DMS114 treated with DMSO at 0.1 percent for 48 hours (cell line): Measurements from ENCODE around the gene STAG1.
"Not testable (repeated sequence)": the region's sequence is repeated elsewhere in the genome, so short reads cannot be mapped to it uniquely, and the experiment has no call there.

Experiments
- DNase-seq: peaks from one replicate; lab custom pipeline; 2025; ENCODE audit not compliant: unreplicated experiment; lab: John Stamatoyannopoulos, UW

Gene STAG1

DNA sequence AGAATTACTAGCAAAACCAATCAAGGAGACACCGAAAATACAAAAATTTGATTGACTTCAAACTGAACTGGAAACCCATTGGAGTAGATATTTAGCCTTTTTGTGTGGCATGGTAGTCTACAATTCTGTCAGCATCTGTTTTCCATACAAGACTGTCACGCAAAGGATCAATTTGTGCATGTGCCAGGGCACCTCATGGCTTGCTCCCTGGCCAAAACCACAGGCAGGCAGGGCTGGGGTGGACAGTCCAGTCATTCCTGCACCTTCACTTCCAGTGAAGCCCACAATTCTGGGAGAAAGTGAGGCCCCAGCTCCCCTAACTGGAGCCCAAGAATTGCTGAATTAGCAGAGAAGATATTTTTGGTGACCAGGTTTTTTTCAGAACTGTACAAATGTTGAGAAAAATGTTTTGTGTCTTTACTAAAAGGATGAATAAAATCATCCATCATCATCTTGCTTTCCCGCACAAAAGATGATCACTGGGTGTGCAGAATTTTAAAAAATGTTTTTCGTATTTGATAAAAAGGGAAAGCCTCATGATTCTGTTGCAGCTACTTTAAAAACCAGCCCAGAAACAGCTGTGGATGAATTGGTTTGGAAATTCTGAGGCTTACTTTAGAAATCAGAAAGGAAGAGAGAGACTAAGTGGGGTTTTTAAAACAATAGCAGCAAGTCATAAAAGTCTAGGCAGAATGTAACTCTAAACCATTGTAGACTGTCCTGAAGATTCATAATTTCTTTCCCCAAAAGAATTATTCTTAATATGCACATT is 415.7 kb downstream of the STAG1 start:
- DNase-seq = no peak

- DNase-seq = not testable (repeated sequence)
Measured at GRCh38 chr3:136334726-136335125, 417.5 kb downstream of the STAG1 start.

- no peak for DNase-seq
Measured at GRCh38 chr3:136334209-136334608, 418.0 kb downstream of the STAG1 start.

DNA sequence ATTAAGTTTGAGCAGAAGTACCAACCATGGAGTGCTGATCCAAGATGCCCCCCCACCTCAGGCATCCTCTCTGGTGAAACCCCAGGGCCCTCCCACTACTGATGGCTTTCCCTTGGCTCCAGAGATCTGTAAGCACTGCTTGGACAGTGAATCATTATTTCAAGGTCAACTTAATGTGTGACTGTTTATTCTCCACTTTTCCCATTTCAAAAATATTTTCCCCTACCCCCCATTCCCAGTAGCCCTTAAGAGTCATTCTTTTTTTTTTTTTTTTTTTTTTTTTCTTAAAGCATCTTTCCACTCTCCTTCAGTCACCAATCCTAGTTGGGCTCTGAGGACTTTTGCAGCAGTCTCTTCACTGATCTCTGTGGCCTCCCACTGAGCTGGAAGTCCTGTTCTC is 419.4 kb downstream of the STAG1 start:
- DNase-seq = no peak

GRCh38 chr3:136332302-136332701 is 419.9 kb downstream of the STAG1 start:
- DNase-seq = no peak

DNA sequence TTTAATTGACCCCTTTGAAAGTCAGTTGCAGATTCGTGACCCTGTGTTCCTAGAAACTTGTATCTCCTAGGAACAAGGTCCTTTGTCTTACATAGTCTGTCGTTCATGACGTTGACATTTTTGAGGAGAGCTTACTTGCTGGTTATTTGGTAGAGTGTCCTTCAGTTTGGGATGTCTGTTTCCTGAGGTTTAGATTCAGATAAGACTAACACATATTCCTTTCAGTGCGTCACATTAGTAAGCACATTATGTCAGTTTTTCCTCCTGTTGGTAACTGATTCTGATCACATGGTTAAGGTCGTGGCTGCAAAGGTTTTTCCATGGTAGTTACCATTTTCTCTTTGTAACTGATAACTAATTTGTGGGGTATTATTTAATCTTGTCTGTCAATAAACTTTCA is 421.3 kb downstream of the STAG1 start:
- no peak for DNase-seq

DNA sequence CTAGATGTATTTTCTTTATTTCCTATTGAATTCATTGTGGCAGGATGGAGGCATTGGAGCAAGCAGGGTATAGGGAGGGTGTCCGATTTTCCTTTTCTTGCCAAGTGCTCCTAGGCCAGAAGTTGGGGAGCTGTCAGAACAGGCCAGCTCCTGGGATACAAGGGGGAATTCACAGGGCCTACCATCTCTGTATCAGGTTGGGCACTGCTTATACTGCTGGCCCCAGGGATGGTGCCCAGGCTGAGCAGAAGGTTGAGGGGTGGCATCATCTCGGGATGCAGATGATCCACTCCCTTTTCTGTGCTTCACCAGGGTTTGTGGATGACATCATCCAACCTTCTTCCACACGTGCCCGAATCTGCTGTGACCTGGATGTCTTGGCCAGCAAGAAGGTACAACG is 422.6 kb downstream of the STAG1 start:
- no peak for DNase-seq

DNA sequence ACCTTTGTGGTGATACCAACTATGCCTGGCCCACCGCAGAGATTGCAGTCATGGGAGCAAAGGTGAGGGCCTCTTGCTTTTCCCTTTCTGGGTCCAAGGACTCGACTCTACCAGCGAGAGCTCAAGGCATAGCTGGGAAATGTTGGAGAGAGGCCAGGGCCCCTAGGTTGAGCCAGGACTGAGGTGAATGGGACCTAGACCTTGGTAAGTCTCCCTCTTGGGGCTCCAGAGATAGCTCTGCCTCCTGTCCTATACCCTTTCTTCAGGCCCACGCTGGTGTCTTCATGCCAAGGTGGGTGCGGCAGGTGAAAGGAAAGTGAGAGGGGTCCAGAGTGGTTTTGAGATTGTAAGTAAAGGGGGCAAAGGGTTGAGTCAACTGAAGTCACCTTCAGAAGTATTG is 424.5 kb downstream of the STAG1 start:
- DNase-seq = no peak

DNA sequence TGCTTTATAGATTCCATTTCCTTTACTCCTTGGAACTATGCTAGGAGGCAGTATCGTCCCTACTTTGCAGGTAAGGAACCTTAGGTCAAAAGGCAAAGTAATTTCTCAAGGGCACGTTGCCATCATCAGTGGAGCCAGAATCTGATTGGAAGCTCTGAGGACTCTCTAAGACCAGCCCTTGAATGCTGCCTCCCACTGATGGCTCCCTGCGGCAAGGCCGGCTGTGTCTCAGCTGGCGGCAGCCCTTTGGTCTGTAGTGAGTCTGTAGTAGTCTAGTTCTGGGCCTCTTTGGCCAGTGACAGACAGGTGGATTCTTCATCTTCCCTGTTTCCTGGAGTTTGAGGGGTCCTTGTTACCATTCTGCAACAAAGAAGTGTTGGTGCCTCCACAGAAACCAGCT is 425.9 kb downstream of the STAG1 start:
- no peak for DNase-seq

GRCh38 chr3:136311968-136312367 is 440.2 kb downstream of the STAG1 start:
- no peak for DNase-seq

GRCh38 chr3:136311261-136311660 is 440.9 kb downstream of the STAG1 start:
- no peak for DNase-seq

DNA sequence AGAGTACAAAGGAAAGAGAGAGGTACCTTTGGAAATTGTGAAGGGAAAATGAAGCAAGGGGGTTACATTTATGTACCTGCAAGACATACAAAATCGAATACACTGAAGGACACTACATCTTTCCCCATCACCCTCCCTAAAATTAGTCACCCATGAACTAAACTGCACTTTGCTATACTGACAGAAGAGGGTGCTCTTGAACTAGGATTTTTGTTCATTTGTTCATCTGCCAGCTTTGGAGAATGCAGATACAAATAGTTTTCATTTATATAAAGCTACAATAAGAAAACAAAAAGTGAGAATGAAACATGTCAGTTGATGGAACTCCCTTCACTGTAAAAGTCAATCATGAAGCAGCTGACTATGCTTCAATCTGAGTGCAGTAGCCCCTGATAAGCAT is 446.3 kb downstream of the STAG1 start:
- peak; percentile 10 for DNase-seq

GRCh38 chr3:136300444-136300843 is 451.7 kb downstream of the STAG1 start:
- DNase-seq = no peak

GRCh38 chr3:136297826-136298225 is 454.4 kb downstream of the STAG1 start:
- no peak for DNase-seq

GRCh38 chr3:136296960-136297359 is 455.2 kb downstream of the STAG1 start:
- DNase-seq = no peak

GRCh38 chr3:136294176-136294575 is 458.0 kb downstream of the STAG1 start:
- no peak for DNase-seq

DNA sequence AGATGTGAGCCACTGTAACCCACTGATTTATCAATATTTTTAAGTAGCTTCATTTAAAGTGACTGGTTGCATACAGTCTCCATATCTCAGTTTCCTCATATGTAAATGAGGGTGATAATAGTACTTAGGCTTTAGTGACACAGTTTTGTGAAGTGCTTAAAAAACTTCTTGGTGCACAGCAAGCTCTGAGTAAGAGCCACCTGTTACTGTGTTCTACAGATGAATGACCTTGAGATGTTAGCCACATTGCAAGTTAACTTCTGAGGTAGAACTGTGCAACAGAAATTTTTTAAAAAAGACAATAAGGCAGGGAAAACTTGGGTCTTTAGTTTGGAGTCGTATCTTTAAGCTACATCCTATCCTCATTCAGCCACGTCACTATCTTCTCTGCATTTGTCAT is 458.9 kb downstream of the STAG1 start:
- DNase-seq = no peak

- no peak for DNase-seq
Measured at GRCh38 chr3:136292500-136292899, 459.7 kb downstream of the STAG1 start.

DNA sequence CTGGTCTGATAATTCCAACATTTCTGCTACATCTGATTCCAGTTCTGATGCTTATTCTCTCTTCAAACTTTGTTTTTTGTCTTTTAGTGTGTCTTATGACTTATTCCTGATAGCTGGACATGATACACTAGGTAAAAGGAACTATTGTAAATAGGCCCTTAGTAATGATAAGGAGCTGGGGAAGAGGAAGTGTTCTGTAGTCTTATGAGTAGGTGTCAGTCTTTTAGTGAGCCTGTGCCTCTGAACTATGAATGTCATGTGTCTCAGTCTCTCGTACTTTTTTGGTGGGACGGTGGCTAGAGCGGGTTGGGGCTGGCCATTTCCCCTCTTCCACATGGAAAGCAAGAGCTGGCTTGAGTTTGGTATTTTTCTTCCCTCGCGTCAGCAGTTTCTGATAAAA is 460.9 kb downstream of the STAG1 start:
- no peak for DNase-seq
